Measurements from ENCODE around the gene RASGEF1C.

- TF ChIP-seq CTCF (IDR thresholded peaks at IDR 0.05) (no peak), POLR2A (IDR thresholded peaks at IDR 0.05) (no peak)
These were observed 4.7 kb upstream of the RASGEF1C start for GRCh38 chr5:180213657-180214207.
